NCI-H128 (cell line): ENCODE measurements around the gene VIM.

Experiments
- DNase-seq: peaks from one replicate; lab custom pipeline; 2025; ENCODE audit not compliant: unreplicated experiment; lab: John Stamatoyannopoulos, UW

The VIM gene

DNA sequence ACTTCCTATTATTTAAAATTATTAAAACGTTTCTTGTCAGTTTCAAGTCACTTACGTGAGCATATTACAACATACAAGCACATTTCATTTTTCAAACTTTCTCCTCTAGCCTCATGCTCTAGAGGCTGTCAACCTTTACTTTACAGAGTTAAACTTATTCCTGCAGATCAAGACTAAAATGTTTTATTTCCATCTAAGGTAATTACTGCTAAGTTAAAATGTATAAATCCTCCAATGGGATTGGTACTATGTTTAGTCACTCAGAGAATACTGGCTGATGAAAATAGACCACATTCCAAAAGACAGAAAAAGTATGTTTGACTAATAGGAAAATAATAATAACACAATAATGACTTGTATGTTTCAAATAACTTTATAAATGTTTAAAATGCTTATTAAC, 18.2 kb upstream of the VIM start:
- DNase-seq: no peak

DNA sequence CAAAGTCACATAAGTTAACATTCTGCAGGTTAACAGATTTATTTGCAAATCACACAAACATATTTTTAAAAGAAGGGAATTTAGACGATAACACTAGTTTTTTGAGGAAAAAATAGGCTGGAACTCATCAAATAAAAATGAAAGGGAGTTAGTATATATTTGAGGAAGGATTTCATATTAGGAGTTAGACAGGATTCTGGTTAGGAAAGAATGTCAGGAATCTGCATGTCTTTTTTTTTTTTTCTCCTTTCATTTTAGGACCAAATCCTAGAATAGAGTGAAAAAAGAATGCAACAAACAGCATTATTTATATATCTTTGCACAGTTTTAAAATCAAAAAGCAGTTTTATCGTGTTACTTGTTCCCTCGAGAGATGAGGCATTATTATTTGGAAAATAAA, 17.7 kb upstream of the VIM start:
- no peak for DNase-seq

DNA sequence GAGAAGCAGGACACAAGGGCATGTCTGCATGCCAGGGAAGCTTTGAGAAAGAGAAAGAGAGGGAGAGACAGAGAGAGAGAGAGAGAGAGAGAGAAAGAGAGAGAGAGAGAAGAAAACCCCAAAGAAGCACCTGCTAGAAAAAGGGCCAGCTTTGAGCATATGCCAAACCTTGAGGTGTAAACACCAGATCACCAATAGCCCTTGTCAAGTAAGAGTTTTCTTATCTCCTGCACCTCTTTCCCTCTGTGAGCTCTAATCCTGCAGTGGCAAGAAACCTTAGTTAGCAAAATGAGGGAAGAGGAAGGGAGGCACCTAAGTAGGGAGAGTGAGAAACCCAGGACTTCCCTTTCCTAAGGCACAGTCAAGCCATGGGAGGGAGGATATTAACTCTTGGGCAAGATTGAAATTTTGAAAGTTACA, 15.2 kb upstream of the VIM start:
- DNase-seq: no peak

DNA sequence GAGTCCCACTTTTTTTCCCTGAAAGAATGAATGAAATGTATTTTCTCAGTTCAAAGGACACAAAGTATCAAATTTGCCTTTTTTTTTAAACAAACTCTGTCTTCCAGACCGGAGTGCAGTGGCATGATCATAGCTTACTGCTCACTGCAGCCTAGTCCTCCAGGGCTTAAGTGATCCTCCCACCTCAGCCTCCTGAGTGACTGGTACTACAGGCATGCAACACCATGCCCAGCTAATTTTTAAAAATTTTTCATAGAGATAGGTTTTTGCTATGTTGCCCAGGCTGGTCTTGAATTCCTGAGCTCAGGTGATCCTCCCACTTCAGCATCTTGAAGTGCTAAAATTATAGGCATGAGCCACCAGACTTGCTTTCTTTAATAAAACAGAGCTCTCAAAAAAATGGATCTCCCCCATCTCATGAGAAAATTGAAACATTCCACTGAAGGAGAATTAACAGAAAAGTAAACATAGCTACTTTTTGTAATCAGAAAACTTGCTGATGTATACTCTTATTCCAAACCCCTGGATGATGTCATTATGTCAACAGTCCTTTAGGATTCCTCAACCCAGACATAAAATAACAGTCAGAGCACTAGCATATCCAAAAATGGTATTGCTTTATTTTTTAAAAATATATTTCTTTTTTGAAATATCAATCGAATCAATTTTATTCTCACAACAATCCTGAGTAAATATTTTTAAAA, 14.2 kb upstream of the VIM start:
- DNase-seq: no peak

DNA sequence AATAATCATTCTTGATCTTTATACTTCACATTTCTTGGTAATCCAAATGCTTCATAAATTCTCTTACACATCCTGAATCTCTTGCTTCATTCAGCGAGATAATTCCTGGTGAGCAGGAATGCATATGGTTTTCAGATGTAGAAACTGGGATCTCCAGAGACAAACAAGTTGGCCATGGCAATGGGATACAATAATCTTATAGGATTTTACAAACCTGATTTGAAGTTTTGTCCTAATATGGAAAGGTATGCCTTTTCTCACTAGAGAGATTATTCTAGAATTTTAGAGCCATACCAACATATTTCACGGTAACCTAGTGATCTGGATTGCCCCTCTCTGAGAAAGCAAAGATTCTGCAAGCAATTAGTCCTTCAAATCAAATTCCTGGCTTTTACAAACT, 13.5 kb upstream of the VIM start:
- no peak for DNase-seq

DNA sequence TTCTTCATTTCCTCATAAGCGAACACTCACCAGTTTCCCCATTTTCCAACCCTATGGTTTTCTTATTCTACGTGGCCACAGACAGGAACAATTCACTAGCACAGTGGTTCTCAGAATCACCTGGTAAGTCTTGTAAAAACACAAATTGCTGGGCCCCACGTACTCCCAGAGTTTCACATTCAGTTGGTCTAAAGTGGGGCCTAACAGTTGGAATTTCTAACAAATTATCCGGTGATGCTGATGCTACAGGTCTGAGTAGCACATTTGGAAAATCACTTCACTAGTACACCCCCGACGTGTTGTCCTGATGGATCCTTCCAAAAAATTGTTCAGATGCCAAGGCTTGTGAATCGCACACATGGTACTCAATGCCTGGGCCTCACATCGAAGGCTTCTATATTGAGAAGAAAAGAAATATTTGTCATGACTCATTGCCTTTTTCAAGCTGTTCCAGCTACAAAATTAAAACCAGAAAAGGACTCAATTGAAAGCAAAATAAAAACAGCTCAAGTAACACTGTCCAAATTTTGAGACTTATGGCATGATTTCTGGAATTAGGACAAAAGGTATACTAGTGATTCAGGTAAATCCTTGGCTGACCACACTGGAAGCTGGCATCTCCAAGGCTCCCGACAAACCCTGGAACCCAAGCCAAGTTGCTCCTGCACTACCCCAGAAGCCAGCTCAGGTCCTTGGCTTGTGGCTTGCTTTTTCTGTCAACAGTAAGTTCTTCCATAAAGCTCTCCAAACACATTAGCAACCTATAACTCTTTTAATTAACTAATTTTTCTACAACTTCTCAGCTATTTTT, 12.9 kb upstream of the VIM start:
- no peak for DNase-seq

DNA sequence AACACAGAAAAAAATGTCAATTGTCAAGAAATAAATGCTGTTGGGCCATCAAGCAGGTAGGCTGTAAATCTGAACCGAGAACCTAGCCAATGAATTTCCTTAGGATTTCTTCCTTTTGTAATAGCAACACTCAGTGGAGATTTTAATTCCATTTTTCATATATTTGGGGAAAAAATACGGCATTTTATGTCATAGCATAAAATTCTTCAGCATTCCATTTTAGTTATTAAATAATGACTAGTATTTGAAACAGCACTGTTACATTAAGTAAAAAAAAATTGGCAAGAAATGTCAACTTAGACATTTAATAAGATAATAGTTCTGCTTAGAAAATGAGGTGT, 12.3 kb upstream of the VIM start:
- no peak for DNase-seq

DNA sequence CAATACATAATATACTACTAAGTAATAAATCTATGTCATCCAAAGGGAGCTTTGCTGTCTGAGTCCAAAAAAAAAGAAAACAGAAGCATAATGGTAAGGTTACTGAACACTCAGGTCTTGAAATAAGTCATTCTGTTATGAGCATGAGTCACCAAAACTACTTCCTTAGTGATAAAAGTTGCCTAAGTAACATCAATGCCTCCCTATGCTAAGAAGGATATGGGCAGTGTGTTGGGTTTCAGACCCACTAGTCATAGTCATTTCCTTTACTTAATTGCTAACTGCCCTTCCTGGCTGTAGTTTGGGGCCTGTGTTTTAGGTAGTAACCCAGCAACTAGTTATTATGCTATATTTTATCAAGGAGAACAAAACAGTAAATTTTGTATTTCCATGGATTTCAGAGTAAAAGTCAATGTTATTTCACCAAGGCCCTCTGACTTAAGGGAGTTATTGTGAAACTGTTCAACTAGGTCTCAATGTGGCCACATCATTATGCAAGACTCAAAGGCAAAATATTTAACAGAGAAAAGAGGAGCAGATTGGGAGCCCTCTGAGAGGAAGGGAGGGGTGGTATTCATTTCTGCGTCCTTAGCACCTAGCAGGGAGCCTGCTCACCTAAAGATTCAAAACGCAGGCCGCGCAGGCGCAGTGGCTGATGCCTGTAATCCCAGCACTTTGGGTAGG, 11.7 kb upstream of the VIM start:
- DNase-seq: no peak

DNA sequence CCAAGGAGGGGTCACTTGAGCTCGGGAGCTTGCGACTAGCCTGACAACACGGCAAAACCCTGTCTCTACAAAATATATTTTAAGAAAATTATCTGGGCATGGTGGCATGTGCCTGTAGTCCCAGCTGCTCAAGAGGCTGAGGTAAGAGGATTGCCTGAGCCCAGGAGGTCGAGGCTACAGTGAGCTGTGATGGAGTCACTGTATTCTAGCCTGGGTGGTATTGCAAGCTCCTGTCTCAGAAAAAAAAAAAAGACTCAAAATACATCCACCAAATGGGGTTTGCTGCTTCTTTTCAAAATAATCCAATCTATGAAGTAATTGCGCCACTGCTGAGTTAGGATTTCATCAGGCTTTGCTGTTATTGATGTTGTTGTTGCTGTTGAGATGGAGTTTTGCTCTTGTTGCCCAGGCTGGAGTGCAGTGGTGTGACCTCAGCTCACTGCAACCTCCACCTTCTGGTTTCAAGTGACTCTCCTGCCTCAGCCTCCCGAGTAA, 11.1 kb upstream of the VIM start:
- DNase-seq: no peak

DNA sequence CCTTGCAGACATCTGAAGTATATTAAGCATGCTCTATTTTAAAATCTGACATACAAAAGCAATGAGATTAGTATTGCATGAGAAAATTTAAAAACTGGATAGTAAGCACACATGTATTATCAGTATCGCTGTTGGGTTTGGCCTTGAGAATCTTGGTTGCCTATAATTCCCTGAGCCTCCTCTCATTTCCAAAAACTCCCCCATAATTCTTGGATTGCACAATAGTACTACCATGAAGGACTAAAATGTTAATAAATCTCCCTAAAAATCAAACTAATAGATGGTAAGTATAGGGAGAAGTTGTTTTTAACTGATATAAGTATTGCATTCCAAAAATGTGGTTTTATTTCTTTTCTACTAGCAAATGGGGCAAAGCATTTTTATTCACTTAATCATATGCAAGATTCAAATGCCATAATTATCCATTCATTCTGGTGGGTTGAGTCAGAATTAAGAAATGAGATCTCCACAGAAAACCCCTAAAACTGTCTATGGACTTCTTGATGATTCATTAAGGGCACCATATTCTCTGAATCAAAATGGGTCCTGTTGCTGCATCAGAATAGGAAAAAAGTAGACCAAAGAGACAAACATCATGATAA, 10.3 kb upstream of the VIM start:
- no peak for DNase-seq

DNA sequence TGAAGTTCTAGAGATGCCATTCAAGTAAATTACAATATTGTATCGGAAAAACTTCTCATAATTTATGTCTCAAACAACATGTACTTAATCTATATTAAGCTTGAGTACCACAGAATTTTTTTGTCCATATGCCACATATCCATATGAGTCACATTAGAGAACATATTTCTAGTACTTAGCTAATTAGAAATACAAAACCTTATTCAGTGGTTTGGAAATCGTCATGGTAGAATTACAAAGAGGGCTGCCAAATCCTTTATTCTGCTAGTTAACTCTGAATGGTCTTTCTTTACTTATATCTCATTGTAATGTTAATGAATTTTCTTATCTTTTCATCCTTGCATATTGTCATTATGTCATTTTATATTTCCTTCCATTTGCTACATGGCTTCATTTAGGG, 9.0 kb upstream of the VIM start:
- DNase-seq: no peak

DNA sequence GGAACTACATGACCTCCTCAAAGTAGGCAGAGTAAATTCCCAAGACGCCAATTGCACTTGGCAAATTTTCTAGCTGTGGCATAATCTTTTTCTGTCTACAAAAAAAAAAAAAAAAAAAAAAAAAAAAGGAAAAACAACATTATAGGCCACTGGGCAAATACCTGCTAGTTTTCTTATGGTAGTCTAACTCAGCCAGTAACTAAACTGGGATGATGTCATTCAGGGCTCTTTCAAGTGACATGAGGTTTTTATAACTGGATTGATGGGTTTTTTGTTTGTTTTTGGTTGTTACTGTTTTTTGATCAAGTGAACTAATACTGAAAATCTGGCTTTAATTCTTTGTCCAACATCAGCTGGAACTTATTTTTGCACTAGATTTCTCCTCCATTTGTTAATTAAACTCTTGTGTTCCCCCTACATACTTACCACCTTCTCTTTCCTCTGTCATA, 7.4 kb upstream of the VIM start:
- DNase-seq: no peak

DNA sequence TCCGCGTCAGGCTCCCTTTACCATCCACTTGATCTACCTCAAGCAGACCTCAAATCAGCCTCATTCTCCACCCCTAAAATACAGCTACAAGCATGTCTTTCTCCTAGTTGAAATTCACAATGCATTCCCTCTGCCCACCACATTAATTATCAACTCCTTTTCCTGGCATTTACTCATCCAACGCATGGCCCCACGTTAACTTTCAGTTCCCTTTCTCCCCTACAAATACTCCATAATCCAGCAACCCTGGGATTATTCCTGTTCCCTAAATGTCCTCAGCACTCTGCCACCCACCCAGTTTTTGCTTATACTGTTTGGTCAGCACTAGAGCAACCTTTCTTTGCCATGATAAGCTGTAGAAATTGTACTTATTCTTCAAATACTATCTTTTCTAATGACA, 5.7 kb upstream of the VIM start:
- no peak for DNase-seq

DNA sequence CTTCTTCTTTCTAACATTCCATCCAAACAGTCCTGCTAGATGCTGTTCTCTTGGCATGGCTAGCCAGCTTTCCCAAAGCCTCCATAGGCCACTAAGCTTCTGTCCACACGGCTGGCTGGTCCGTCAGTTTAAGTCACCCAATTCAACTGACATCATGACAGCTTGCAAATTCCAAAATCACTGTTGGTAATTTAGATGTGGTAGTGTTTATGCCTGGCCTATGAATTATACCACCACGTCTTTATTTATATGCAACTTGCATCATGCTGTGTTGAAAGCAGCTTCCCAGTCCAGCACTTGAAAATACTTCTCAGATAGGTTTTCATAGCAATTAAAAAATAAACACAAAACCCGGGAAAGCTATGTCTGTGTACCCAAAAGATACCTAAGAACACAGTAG, 2.2 kb upstream of the VIM start:
- no peak for DNase-seq

DNA sequence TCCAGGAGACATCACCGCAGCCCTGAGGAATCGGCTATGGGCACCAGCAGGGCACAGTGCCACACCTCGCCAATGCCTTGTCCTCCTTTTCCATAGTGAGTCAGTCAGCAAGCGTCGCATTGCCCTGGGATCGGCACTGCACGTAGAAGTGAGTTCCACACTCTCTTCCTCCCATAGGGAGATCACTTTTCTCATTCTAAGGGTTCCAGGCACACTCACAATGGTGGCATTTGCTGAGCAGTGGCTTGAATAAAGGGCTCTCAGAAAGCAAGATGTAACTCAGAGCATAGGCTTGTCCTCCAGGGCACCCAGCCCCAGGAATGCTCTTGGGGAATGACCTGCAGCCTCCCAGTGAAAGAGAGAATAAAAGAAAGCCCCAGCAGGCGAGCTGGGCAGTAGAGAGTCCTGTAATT, 1.1 kb upstream of the VIM start:
- DNase-seq: no peak

DNA sequence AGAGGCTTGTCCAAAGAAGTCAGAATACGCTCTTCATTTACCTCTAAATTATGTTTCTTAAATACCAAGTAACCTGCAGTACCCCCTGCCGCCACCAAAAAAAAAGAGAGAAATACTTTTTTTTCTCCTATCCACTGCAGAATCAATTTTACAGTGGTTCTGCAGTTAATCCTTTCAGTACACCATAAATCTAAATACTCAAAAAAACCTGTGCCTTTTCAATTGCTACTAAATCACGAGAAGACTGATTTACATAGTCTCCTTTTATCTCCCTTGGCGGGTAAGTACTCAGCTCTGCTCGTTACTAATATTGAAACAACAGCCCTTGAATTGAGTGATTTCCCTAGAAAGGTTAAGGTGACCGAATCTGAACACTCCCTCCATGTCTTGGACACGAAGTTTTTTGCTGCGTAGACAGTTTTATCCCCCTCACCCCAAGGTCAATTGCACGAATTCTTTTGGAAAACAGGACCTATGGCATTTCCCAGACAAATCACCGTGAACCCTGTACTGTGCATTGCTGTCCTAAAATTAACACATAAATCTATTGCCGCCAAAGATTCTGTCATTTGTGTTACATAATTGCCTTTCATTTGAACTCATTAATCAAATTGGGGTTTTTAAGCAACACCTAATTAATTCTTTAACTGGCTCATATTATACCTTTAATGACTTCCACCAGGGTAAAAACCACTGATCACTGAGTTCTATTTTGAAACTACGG, 512 bp upstream of the VIM start:
- no peak for DNase-seq

DNA sequence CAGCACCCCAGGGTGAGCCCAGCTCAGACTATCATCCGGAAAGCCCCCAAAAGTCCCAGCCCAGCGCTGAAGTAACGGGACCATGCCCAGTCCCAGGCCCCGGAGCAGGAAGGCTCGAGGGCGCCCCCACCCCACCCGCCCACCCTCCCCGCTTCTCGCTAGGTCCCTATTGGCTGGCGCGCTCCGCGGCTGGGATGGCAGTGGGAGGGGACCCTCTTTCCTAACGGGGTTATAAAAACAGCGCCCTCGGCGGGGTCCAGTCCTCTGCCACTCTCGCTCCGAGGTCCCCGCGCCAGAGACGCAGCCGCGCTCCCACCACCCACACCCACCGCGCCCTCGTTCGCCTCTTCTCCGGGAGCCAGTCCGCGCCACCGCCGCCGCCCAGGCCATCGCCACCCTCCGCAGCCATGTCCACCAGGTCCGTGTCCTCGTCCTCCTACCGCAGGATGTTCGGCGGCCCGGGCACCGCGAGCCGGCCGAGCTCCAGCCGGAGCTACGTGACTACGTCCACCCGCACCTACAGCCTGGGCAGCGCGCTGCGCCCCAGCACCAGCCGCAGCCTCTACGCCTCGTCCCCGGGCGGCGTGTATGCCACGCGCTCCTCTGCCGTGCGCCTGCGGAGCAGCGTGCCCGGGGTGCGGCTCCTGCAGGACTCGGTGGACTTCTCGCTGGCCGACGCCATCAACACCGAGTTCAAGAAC, 1.1 kb downstream of the VIM start:
- no peak for DNase-seq

DNA sequence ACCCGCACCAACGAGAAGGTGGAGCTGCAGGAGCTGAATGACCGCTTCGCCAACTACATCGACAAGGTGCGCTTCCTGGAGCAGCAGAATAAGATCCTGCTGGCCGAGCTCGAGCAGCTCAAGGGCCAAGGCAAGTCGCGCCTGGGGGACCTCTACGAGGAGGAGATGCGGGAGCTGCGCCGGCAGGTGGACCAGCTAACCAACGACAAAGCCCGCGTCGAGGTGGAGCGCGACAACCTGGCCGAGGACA, 1.6 kb downstream of the VIM start:
- no peak for DNase-seq

DNA sequence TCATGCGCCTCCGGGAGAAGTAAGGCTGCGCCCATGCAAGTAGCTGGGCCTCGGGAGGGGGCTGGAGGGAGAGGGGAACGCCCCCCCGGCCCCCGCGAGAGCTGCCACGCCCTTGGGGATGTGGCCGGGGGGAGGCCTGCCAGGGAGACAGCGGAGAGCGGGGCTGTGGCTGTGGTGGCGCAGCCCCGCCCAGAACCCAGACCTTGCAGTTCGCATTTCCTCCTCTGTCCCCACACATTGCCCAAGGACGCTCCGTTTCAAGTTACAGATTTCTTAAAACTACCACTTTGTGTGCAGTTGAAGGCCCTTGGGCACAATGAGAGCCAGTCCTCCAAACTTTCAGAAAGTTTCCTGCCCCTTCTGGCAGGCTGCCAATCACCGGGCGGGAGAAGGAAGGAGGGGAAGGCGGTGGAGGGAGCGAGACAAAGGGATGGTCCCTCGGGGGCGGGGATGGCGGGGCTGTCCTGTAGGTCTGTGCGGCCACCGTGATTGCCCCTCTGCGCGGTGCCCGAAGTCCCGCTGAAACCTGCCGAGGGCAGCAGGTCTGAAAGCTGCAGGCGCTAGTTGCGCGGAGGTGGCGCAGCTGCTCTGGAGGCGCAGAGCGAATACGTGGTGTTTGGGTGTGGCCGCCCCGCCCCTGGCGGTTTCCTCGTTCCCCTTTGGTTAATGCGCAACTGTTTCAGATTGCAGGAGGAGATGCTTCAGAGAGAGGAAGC, 2.1 kb downstream of the VIM start:
- DNase-seq: no peak

DNA sequence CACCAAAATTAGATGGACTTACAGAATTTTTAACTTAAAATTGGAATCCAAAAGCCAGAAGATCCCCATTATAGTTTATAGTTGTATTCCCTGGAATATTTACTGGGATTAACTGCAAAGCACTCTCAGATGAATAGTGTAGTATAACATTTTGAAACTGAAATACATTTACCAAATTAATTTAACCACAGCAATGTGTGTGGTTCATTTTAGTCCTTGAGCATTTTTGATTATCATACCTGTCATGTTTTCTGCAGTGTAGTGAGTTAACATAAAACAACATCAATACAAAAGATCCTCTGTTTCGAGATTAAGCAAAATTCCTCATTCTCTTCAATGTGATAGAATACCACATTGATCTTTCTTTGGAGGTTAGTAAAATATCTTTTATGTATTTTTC, 3.7 kb downstream of the VIM start:
- DNase-seq: no peak
